Measurements from ENCODE around the gene DYSF.

The DYSF gene

DNA sequence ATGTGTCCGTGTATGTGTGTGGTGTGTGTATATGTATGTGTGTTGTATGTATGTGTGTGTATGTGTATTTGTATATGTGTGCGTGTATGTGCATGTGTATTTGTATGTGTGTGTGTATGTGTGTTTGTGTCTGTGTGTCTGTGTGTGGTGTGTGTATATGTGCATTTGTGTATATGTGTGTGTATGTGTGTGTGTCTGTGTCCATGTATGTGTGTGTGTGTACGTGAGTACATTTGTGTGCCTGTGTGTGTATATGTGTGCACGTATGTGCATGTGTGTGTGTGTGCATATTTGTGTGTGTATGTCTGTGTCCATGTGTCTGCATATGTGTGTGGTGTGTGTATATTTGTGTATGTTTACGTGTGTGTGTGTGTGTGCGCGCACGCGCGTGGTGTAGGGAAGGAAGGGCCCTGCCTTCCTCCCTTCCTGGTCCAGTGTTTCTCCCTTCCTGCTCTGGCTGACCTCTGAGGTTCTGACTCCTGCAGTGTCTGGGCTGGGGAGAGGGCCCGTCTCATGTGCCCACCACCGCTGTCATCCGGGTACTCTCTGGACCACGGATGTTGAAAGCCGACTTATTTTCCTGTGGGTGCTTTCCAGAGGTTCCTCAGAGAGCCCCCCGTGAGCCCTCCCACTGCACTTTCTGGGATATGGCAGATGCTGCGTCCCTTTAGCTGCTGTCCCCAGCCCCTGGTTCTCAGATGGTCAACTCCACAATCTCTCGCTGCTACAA lies 209.5 kb downstream of the DYSF start:
- no peak for DNase-seq

DNA sequence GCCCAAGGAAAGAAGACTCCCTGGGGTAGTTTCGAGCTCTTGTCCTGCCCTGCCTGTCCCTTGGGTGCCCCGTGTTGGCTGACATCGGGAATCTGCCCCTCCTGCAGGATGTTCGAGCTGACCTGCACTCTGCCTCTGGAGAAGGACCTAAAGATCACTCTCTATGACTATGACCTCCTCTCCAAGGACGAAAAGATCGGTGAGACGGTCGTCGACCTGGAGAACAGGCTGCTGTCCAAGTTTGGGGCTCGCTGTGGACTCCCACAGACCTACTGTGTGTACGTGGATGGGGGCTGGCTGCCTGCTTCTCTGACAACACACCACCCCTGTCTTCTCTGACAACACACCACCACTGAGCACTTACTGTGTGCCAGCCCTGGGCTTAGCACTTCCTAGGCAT lies 210.8 kb downstream of the DYSF start:
- no peak for DNase-seq

DNA sequence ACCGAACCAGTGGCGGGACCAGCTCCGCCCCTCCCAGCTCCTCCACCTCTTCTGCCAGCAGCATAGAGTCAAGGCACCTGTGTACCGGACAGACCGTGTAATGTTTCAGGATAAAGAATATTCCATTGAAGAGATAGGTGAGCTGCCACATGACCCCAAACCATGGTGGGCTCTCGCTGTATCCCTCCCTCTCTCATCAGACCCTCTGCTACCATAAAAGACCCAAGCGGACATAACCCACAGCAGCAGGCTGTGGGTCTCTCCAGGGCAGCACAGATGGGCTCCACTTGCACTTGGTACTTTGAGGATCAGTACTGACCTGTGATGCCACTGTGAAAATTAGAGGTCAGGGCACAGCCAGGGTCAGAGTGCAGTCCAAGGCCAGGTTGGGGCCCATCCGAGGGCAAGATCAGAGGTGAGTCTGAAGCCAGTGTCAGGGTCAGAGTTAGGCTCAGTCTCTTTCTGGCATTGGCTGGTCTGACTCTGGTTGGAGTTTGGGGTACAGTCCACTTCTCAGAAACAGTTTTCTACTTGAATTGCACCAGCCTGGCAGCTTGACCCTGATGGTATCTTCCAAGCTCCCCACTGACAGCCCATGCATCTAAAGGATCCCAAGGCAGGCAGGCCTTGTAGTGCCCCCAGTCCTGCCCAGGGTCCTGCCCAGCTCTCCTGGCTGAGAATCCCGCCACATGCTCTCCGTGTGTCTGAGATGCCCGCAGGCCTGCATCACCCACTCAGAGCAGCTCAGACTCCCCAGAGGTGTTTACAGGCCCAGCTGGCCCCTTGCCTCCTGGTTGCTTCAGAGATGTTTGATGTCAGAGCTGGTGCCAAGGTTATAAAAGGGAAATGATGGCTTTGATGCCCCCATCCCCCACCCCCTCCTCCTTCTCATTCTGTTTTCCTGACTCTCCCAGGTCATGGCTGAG lies 212.1 kb downstream of the DYSF start:
- DNase-seq = no peak

DNA sequence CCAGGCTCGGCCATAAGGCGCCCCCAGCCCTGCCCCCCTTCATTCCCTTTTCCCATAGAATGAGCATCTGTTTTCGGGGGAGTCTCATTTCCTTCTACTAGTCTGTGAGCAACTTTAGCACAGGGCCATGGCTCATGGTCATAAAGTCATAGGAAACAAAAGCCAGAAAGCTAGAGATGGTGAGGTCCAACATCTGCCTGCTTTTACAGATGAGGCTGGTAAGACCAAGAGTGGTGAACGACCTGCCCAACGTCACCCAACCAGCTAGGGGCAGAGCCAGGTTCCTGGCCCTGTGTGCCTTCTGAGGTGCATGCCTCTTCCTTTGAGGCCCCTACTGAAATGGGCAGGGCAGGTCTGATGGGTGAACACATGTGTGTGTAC lies 212.7 kb downstream of the DYSF start:
- no peak for DNase-seq

DNA sequence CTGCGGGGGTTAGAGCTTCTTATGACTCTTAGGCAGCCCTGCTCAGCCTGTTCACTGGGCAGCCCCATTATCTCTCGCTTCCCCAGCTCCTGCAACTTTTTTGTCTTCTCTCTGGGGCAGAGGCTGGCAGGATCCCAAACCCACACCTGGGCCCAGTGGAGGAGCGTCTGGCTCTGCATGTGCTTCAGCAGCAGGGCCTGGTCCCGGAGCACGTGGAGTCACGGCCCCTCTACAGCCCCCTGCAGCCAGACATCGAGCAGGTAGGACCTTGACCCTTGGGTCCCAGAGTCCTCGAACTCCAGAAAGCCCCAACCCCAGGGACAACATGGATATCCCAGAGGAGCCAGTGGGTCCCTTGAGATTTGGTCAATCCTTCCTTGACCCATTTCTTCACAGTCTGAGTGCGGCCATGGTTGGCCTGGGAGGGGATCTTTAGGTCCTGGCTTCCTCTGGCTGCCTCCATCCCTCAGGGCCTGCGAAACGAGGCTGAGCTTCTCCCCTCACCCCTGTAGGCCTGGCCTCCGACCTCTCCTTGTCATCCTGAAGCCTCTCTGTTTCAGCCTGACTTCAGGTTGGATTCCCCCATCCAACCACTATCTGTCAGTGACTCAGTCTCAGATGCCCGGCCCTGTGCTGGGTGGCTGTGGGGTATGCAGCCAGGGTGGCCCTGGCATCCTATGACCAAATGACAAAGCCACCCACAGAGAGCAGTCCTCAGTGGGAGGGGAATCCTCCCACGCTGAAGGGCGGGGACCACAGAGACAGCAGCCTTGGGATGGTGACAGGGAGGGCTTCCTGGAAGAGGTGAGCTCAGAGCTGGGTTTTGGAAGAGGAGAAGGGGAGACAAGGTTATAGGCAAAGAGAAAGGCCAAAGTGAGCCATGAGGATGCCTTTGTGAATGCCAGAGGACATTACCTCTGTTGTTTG lies 214.2 kb downstream of the DYSF start:
- DNase-seq = no peak

DNA sequence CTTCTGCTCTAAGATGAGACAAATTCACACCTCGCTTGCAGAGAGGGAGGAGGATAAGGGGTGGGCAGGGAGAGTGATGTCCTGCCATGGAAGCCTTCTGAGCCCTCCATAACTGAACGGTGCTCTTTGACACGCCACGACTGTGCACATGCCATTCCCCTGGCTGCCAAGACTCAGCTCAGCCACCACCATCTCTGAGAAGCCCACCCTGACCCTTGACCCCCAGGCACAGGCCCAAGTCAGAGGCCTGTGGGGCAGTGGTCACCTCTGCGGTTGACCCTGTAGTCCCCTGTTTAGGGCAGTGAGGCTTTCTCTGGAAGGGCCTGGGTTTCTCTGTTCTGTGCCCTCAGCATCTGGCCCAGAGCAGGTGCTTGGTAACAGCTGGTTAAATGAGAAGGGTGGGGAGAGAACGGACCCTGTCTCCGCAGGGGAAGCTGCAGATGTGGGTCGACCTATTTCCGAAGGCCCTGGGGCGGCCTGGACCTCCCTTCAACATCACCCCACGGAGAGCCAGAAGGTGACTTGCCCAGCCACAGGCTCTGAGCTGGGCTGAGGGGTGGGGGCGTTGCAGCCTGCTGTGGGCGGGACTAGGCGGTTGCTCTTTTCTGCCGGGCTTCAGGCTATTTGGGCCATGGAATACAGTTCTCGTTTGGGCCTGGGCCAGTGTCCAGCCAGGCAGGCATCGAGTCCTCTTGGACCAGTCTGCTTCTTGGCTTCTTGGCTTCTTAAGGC lies 215.1 kb downstream of the DYSF start:
- no peak for DNase-seq

DNA sequence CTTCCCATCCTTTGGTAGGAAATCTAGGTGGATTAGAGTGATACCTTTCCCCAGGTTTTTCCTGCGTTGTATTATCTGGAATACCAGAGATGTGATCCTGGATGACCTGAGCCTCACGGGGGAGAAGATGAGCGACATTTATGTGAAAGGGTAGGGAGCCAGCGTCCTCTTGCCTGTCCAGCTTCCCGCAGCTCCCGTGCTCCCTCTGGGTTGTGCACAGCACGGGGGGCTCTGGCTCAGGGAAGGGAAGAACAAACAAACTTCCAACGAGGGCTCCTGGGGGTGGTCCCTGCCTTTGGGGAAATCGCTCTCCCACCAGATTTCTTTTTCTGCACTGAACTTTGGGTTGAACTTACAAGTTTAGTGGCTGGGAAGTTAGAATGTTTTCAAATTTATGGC lies 215.7 kb downstream of the DYSF start:
- no peak for DNase-seq

DNA sequence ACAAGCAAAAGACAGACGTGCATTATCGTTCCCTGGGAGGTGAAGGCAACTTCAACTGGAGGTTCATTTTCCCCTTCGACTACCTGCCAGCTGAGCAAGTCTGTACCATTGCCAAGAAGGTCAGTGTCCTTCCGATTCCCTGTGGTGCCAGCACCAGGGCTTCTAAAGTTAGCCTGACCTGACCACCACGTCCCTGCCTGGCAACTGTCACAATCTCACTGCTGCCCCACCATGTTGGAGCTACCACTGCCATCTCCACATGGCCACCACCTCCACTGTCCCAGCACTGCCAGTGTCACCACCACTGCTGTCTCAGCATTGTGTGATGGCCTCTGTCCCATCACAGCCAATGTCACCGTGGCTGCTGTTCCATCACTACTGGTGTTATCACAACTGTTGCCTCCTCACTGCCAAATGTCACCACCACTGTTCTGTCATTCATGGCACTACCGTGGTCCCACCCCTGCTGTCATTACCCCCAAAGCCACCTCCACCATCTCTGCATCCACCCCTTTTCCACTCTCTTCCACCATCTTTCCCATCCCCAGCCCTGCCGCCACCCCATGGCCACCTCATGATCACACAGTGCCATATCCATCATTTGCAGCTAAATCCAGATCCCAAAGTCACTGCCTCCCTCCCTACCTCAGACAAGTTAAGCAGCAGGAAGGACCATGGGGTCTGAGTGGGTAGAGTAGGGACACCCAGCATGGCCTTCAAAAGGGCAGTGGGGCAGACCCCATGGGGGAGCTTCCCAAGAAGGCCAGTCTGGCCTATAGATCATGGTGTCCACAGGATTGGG lies 216.5 kb downstream of the DYSF start:
- DNase-seq = no peak

DNA sequence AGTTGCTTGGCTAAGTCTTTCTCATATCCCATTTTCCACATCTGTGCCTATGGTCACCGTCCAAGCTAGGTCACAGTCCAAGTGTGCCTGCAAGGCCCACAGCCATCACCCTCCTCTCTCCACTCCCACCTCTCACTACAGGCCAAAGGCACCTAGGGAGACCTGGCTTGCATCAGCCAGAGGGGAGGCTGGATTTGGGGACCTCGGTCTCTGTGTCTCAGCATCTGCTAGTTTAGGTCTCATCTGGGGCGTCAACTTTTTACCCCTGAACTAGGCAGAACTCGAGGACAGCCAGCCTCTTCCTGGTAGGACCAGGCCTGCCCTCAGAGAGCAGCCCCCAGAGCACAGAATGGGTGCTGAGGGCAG lies 217.1 kb downstream of the DYSF start:
- no peak for DNase-seq

DNA sequence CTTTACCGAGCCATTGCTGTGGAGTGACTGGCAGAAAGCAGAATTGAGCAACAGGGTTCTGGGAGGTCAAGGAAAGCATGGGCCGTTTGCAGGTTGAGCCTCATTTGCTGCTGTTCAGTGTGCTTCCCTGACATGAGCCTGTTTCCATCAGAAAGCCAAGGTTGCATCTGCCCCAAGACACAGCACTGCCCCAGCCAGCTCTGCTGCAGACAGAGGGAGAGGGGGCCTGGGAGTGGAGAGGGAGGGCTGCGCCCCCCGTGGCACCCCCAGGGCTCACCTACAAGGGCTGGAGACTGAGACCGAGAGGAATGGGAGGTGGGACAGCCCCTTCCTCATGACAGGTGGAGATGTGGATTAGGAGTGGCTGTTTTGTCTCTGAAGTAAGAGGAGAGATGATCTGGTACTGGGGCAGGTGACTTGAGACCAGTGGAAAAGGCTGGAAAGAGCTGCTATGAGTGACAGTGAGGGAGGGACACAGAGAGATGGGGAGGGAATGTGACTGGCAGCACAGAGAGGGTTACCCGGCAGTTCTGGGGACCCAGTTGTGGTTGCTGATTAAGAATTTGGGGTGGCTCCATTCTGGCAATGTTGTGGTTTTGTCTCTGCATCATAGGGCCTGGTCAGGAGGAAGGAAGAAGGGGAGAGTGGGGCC lies 218.0 kb downstream of the DYSF start:
- no peak for DNase-seq

DNA sequence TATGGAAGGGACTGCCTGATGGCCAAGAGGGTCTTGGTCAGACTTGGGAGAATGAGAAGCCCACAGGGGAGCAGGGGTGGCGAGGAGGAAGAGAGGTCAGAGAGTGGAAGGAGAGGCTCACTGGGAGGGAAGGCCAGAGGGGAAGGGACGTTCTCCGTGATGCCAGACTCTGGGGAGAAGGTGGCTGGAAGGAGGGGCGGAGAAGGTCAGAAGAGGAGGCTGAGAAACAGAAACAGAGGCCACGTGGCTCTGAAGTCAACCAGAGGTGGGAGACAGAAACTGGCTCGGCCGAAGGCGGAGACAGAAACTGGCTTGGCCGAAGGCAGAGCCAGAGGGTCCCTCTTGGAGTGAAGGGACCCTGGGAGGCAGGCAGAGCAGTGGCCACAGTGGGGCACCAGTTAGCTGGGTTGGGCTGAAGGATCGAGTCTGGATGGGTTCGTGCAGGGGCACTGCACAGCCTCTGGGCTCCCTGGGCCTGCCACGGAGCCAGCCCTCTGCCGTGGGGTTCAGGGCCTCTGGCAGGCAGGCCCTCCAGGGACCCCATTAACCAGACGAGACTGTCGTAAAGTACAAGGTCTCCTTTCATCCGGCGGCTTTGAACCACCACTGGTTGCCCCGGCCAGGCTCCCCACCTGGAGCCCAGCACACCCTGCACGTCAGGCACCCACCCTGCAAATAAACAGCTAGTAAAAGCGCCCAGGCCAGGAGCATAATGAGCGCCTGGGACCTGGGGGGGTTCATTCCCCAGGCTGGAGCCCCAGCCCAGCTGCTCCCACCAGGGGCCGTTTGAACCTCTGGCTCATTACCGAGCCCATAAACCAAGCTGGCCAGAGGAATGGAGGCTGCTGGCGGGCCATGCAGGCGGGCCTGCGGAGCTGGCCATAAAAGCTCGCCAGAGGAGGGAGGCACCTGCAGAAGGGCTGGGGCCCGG lies 218.8 kb downstream of the DYSF start:
- DNase-seq = no peak

DNA sequence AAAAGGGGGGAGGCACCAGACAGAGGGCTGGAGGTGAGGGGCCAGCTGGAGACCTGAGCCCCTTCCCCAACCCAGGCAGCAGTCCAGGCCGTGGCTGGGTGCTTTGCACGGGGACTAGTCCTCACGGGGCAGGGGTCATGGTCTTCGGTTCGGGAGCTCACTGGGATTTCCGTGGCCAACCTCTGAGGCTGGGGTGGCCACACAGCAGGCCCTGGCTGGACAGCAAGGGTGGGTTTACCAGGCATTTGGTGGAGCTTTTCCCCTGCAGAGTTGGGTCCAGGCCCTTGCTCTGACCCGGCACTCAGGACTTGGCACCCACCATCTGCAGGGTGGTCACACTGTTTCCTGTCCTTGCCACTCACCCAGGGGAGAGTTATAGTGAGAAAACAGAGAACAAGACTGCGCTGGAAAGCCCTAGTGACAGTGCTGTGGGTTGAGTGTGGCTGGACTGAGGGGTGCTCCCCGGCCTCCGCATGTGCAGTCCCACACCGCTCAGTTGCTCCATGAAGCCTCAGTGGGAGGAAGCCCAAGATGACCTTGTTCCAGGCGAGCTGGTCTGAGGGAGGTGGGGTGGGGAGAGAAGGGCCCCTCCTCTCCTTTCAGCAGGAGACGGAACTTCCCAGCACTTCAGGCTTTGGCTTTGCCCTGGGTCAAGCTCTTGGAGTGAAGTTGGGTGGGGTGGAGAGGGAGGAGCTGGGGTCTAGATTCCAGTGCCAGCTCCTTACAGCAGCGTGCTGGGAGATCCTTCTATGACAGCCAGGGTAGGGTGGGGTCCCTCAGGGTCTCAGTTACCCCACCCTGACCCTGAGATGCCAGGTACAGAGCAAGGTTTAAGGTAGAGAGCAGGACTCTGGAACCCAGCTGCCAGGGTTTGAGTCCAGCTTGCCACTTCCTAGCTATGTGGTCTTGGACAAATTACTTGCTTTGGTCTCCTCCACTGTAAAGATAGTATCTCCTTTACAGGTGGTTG lies 219.8 kb downstream of the DYSF start:
- DNase-seq = no peak

DNA sequence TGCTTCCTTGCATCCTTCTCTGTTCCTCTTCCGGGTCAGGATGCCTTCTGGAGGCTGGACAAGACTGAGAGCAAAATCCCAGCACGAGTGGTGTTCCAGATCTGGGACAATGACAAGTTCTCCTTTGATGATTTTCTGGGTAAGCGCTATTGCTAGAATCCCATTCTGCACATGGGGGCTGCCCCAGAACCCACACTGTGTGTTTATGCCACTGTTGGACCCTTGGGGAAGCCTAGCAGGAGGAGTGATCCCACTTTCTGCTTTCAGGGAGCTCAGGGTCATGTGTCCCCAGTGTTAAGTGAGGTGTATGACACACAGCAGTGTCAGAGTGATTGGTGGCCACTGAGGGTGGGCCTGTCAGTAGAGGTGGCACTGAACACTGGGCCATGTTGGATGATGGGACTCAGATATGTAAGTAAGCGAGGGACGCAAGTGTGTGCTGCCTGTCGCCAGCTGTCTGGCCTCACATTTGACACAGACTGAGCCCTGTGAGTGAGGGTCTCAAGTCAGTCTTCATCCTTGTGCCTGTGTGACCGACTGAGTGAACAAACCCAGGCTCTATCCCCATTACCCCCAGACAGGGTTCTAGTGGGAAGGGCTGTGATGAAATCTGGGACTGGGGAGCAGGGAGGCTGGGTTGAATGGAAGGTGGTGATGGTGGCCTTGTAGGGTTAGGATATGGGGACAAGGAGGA lies 220.9 kb downstream of the DYSF start:
- no peak for DNase-seq

DNA sequence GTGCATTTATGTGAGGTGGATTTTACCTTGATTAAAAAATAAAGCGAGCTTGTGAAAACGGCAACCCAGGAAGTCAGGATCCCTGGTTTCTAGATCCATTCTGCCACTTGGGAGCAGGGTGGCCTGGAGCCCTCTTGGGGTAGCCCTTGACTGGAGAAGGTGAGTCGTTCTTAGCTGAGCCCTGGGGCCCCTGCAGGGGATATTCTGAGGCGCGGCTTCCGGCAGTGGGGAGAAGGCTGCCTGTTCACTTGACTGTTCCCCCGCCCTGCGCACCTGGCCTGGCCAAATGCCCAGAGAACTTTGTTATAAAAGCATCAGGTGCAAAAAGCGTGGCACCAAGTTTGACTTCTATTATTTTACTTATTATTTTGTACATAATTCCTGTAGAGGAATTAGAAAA lies 221.9 kb downstream of the DYSF start:
- peak; percentile 37 for DNase-seq

DNA sequence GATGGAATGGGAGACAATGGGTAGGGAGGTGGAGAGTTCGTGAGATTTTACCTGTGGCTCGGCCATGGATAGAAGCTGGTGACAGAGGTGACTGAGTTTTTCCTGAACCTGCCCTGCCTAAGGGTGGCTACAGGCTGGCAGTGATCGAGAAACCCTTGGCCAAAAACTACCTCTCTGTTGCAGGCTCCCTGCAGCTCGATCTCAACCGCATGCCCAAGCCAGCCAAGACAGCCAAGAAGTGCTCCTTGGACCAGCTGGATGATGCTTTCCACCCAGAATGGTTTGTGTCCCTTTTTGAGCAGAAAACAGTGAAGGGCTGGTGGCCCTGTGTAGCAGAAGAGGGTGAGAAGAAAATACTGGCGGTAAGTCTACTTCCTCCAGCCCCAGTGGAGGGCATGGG lies 225.5 kb downstream of the DYSF start:
- no peak for DNase-seq

DNA sequence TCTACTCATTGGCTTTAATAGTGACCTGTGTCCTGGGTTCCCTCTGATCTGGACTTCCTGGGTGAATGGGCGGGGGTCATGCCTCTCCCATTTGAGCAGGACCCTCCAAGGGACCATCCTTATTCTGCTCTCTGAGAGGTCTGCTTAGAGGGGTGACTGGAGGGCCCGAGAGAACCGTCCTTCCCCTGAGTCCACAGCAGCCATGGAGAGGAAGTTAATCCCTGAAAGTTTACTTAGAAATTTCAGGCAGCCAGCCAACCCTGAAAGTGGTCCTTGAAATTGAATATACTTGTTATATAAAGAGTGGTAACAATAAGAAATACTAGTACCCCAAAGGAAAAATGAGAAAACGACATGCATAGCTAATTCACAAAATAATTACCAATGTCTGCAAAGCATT lies 226.1 kb downstream of the DYSF start:
- no peak for DNase-seq

DNA sequence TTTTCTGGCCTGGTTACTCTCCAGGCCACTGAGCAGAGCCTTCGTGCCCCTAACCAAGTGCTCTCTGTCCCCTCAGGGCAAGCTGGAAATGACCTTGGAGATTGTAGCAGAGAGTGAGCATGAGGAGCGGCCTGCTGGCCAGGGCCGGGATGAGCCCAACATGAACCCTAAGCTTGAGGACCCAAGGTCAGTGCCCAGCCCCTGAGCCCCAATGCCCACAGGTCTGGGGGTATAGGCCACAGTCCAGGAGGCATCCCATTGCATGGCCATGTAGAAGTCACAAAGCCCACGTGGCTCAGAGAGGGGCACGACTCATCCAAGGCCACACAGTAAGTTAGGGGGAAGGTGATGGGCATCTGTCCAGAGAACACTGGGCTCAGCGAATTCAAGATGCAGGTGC lies 227.6 kb downstream of the DYSF start:
- DNase-seq = no peak

DNA sequence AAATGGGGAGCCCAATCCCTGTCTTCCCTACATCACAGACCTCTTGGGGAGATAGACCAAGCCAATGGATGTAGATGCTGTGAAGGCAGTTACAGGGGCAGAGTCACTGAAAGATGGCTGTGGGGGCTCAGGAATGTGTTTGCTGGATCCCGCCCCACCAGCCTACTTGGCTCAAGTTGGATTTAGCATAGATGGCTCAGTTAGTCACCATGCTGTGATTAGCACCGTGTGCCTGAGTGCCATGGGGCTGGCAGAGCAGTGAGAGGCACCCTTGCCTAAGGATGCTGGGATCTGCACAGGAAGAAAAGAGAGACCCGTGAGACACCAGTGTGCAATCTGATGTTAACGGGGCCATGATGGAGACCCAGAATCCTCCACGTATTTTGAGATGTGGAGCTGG lies 228.3 kb downstream of the DYSF start:
- DNase-seq = no peak
